A549 (cell line): ENCODE results near the gene CAMTA1. TPM values are rescaled to one million over a fixed set of nuclear protein-coding genes. Genes with fewer than 3 reads are reported as not detected.

Source experiments
- ATAC-seq, 2 experiments: fragments of 200-7000 bp in 1 of 2; fragments of >200 bp in 1 of 2; cut with Nextera tagmentation in 1 of 2; cut with Tn5 transposase in 1 of 2; 3 replicates each; pipeline versions ENCODE4 v1.8.0 to v1.9.1; 2018 to 2020; ENCODE audit warnings: mild to moderate bottlenecking in 1 of 2, moderate library complexity in 1 of 2
- CTCF ChIA-PET: fragments of 300-600 bp; sonication (Branson Sonifier 250); formaldehyde crosslinking; extraction: SDS; loops from one replicate; lab custom pipeline; 2021; ENCODE audit warnings: antibody characterized with exemption, inconsistent platforms; lab: Yijun Ruan, JAX
- POLR2A ChIA-PET: fragments of 350-600 bp; formaldehyde crosslinking; extraction: SDS; loops from one replicate; lab custom pipeline; 2021; ENCODE audit warnings: antibody characterized with exemption, inconsistent platforms; lab: Yijun Ruan, JAX
- DNase-seq, 2 experiments: peaks; one replicate each; pipeline versions ENCODE4 v3.0.0 to v3.0.0-alpha.2; 2011 to 2016; ENCODE audit warnings: low read depth in 1 of 2, low spot score in 1 of 2
- FAIRE-seq: peaks from 2 replicates; lab custom pipeline; 2011; peaks lifted over from hg19 to GRCh38; lab: Jason Lieb, UNC
- H3K27ac ChIP-seq, 2 experiments: fragments of >200 bp; sonication (Bioruptor Twin); formaldehyde crosslinking; 3 replicates each; pipeline ENCODE4 v1.5.1; 2016 to 2017
- H3K4me1 ChIP-seq: fragments of >200 bp; sonication (Bioruptor Twin); formaldehyde crosslinking; 3 replicates; pipeline ENCODE4 v1.6.1; 2016
- H3K4me2 ChIP-seq: fragments of >200 bp; sonication (Bioruptor Twin); formaldehyde crosslinking; 3 replicates; pipeline ENCODE4 v1.6.1; 2016
- H3K4me3 ChIP-seq: fragments of >200 bp; sonication (Bioruptor Twin); formaldehyde crosslinking; 3 replicates; pipeline ENCODE4 v1.5.1; 2016
- H3K9me3 ChIP-seq: fragments of >200 bp; sonication (Bioruptor Twin); formaldehyde crosslinking; 3 replicates; pipeline ENCODE4 v1.6.1; 2016
- CBX8 ChIP-seq: fragments of 200-600 bp; sonication (generic); IDR thresholded peaks from 2 replicates; pipeline ENCODE4 v1.6.1; 2016
- CHD2 ChIP-seq: fragments of 150-350 bp; IDR thresholded peaks from 2 replicates; pipeline ENCODE4 v1.6.1; 2014; ENCODE audit warnings: low read length; ENCODE audit not compliant: partially characterized antibody
- CHD4 ChIP-seq: fragments of 200-600 bp; sonication (generic); IDR thresholded peaks from 2 replicates; pipeline ENCODE4 v1.6.1; 2016; ENCODE audit warnings: antibody characterized with exemption, mild to moderate bottlenecking, borderline replicate concordance
- CTCF ChIP-seq: fragments of >200 bp; sonication (Bioruptor Twin); formaldehyde crosslinking; IDR thresholded peaks from 3 replicates; pipeline ENCODE4 v1.5.1; 2016
- E2F6 ChIP-seq: IDR thresholded peaks from 2 replicates; pipeline ENCODE4 v1.6.1; 2012; ENCODE audit warnings: low read depth, borderline replicate concordance
- EP300 ChIP-seq, 2 experiments: fragments of >200 bp; sonication (Bioruptor Twin); formaldehyde crosslinking; IDR thresholded peaks; 2 replicates in 1 of 2; 3 replicates in 1 of 2; pipeline ENCODE4 v1.6.1; 2016 to 2017
- ESRRA ChIP-seq: fragments of 150-350 bp; IDR thresholded peaks from 2 replicates; pipeline ENCODE4 v1.6.1; 2014; ENCODE audit warnings: mild to moderate bottlenecking, low read length, borderline replicate concordance
- FOSB ChIP-seq: fragments of 250-450 bp; sonication (Bioruptor Pico); IDR thresholded peaks from 2 replicates; pipeline ENCODE4 v1.5.0; 2020; ENCODE audit warnings: mild to moderate bottlenecking, moderate library complexity
- FOXS1 ChIP-seq: fragments of 250-450 bp; sonication (Bioruptor Pico); IDR thresholded peaks from 2 replicates; pipeline ENCODE4 v1.5.0; 2020; ENCODE audit warnings: mild to moderate bottlenecking, moderate library complexity
- GATA3 ChIP-seq: IDR thresholded peaks from 2 replicates; pipeline ENCODE4 v1.6.1; 2012; ENCODE audit warnings: borderline replicate concordance
- HDAC2 ChIP-seq: fragments of 200-600 bp; sonication (generic); IDR thresholded peaks from 2 replicates; pipeline ENCODE4 v1.6.1; 2016
- HES2 ChIP-seq: fragments of >200 bp; sonication (Bioruptor Twin); formaldehyde crosslinking; IDR thresholded peaks from 2 replicates; pipeline ENCODE4 v1.6.1; 2016
- HEYL ChIP-seq: fragments of 250-450 bp; sonication (Bioruptor Pico); IDR thresholded peaks from 2 replicates; pipeline ENCODE4 v1.8.0; 2021; ENCODE audit warnings: mild to moderate bottlenecking, moderate library complexity
- HMGXB4 ChIP-seq: fragments of 250-450 bp; sonication (Bioruptor Pico); IDR thresholded peaks from 2 replicates; pipeline ENCODE4 v1.5.0; 2021; ENCODE audit warnings: mild to moderate bottlenecking, moderate library complexity, borderline replicate concordance
- HOXA7 ChIP-seq: fragments of 250-450 bp; sonication (Bioruptor Pico); IDR thresholded peaks from 2 replicates; pipeline ENCODE4 v1.5.0; 2020; ENCODE audit warnings: mild to moderate bottlenecking, moderate library complexity
- HOXB5 ChIP-seq: fragments of 250-450 bp; sonication (Bioruptor Pico); IDR thresholded peaks from 2 replicates; pipeline ENCODE4 v1.5.0; 2020; ENCODE audit warnings: mild to moderate bottlenecking, moderate library complexity
- MAX ChIP-seq: IDR thresholded peaks from 2 replicates; pipeline ENCODE4 v1.6.1; 2012
- PBX3 ChIP-seq: IDR thresholded peaks from 2 replicates; pipeline ENCODE4 v1.6.1; 2012
- POLR2AphosphoS2 ChIP-seq: conservative IDR thresholded peaks from 2 replicates; pipeline ENCODE4 v1.6.1; 2012; ENCODE audit warnings: low read length, improper control_type of control experiment, inconsistent platforms
- TFCP2L1 ChIP-seq: fragments of 250-450 bp; sonication (Bioruptor Pico); IDR thresholded peaks from 2 replicates; pipeline ENCODE4 v1.5.0; 2021; ENCODE audit warnings: mild to moderate bottlenecking
- ZFP36 ChIP-seq: fragments of 450-650 bp; IDR thresholded peaks from 2 replicates; pipeline ENCODE4 v1.6.1; 2014; ENCODE audit warnings: borderline replicate concordance; ENCODE audit not compliant: partially characterized antibody
- ZNF302 ChIP-seq: fragments of 250-450 bp; sonication (Bioruptor Pico); IDR thresholded peaks from 2 replicates; pipeline ENCODE4 v1.9.0; 2021; ENCODE audit warnings: inconsistent platforms, mild to moderate bottlenecking, moderate library complexity
- WGBS: methylation state at CpG from one replicate; pipeline ENCODE4 v1.1.6; 2017; ENCODE audit errors: missing lambda C conversion rate; 5-methylcytosine and 5-hydroxymethylcytosine counted together
- polyA plus RNA-seq, 4 experiments: library from polyadenylated mRNA; depleted of rRNA in 3 of 4; stranded (reverse); fragments of >200 nt; fragmentation: RNase III in 1 of 4; extraction: RNeasy Plus Mini Kit Qiagen cat#74134 plus additional on column Dnase treatment in 1 of 4; gene quantifications; 2 replicates in 3 of 4; 3 replicates in 1 of 4; pipeline ENCODE4 v1.2.3, GENCODE V29; 2011 to 2017
- TF ChIP-seq, protein P1 (sequence below): fragments of 150-350 bp; IDR thresholded peaks from 2 replicates; pipeline ENCODE4 v1.6.1; 2014; ENCODE audit warnings: low read depth, mild to moderate bottlenecking, low read length

CAMTA1 gene
- polyA plus RNA-seq, 2 of the 4 experiments (the other 2 are of a cell fraction), result 58.8 to 75.0 TPM

- H3K4me2 ChIP-seq, result no peak overlapping the region
- H3K4me1 ChIP-seq, result no peaks in the 10 kb centered on the region
- no peak for TF ChIP-seq HOXB5
- no peak for TF ChIP-seq CHD4
- TF ChIP-seq HEYL (CRISPR knock-in tag), result no peak
- no peak for TF ChIP-seq PBX3
- TF ChIP-seq CHD2, result no peak
- TF ChIP-seq MAX, result no peak
- TF ChIP-seq ZFP36, result no peak
- no peak for TF ChIP-seq HDAC2
- no peak for TF ChIP-seq E2F6
- TF ChIP-seq CBX8, result no peak
- TF ChIP-seq ZNF302 (CRISPR knock-in tag), result no peak
- no peak for TF ChIP-seq HES2
- TF ChIP-seq, protein P1, sequence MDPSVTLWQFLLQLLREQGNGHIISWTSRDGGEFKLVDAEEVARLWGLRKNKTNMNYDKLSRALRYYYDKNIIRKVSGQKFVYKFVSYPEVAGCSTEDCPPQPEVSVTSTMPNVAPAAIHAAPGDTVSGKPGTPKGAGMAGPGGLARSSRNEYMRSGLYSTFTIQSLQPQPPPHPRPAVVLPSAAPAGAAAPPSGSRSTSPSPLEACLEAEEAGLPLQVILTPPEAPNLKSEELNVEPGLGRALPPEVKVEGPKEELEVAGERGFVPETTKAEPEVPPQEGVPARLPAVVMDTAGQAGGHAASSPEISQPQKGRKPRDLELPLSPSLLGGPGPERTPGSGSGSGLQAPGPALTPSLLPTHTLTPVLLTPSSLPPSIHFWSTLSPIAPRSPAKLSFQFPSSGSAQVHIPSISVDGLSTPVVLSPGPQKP, result no peak
- H3K27ac ChIP-seq, result no peak overlapping the region
- FAIRE-seq (no peak), ATAC-seq (no peak), DNase-seq (no peak)
- no peak overlapping the region for H3K4me3 ChIP-seq
- ChIA-PET CTCF (no interaction called here), POLR2A (no interaction called here)
- no peaks in the 10 kb centered on the region for H3K9me3 ChIP-seq
- WGBS, result 80% methylated on average over 4 of the region's 4 CpGs
Observed at GRCh38 chr1:7187112-7187493, 401.8 kb downstream of the CAMTA1 start.

- no peaks in the 10 kb centered on the region for H3K4me1 ChIP-seq
- WGBS, result 93% methylated on average over 3 of the region's 3 CpGs
- H3K4me2 ChIP-seq, result no peak overlapping the region
- DNase-seq (no peak), ATAC-seq (no peak), FAIRE-seq (no peak)
- H3K27ac ChIP-seq, result no peak overlapping the region
- ChIA-PET CTCF (interaction anchor here (0.6 kb wide), 1 partner anchor 54 kb away, joined by 4 read pairs; no protein-coding TSS in a partner anchor), POLR2A (no interaction called here)
- no peak overlapping the region for H3K4me3 ChIP-seq
- TF ChIP-seq HOXA7 (no peak), FOSB (no peak), EP300 (IDR thresholded peaks at IDR 0.05) (no peak), FOXS1 (no peak), CTCF (no peak)
- no peaks in the 10 kb centered on the region for H3K9me3 ChIP-seq
Observed at GRCh38 chr1:7190261-7190660, 405.0 kb downstream of the CAMTA1 start.

DNA sequence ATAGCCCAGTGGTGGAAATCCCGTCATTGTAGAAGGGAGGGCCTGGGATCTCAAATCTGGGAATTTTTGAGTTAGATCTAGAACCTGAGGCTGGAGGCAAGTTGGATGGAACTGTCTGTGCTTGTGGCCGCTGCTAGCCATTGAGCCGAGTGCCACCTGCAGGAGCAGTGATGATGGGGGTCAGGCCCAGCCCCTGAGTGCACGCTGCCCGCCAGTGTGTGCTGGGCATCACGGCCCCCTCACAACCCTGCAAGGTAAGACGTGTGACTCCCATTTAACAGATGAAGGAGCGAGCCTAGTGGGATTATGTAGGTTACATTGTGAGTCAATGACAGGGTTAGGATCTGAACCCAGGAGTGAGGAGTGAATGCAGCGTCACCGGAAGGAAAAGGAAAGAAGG, 407.2 kb downstream of the CAMTA1 start:
- Histone ChIP-seq H3K9me3 (no peaks in the 10 kb centered on the region), H3K4me2 (no peak overlapping the region), H3K27ac (no peak overlapping the region), H3K4me3 (no peak overlapping the region), H3K4me1 (no peaks in the 10 kb centered on the region)
- ATAC-seq (no peak), FAIRE-seq (no peak), DNase-seq (no peak)
- POLR2A ChIA-PET, result no interaction called here
- CTCF ChIA-PET, result no interaction called here
- 95% methylated on average over 6 of the region's 10 CpGs for WGBS
- TF ChIP-seq TFCP2L1 (CRISPR knock-in tag) (no peak), HMGXB4 (CRISPR knock-in tag) (no peak), HOXB5 (no peak), POLR2AphosphoS2 (no peak), ESRRA (no peak), GATA3 (no peak)
- TF ChIP-seq, protein P1, result no peak
